ENCODE measurements around the gene SLC25A21.

GRCh38 chr14:36662543-36663403 lies 509.6 kb downstream of the SLC25A21 start:
- no peak for TF ChIP-seq CTCF (conservative IDR thresholded peaks at IDR 0.05 in 1 of 2, IDR thresholded peaks at IDR 0.05 in 1 of 2; ENCODE audit: low read depth in 1 of 2, low read length in 2 of 2)
- peak; percentile 96 for TF ChIP-seq EZH2 (IDR thresholded peaks at IDR 0.05; ENCODE audit: low read length, missing control alignments)
